ENCODE data around the gene GULP1. TPM values are rescaled to one million over a fixed set of nuclear protein-coding genes. Genes with fewer than 3 reads are reported as not detected.
"Not testable (repeated sequence)": the region's sequence is repeated elsewhere in the genome, so short reads cannot be mapped to it uniquely, and the experiment has no call there.

The GULP1 gene
- total RNA-seq, 2 experiments from 2014 or later: not detected

- Mint-ChIP-seq H3K4me1 (ENCODE audit: low read depth) (no peaks in the 10 kb centered on the region), H3K4me3 (no peak overlapping the region), H3K27me3 (no peaks in the 10 kb centered on the region), H3K9me3 (peaks cover 7% of the 10 kb centered on the region), H3K36me3 (ENCODE audit: low read depth) (no peaks in the 10 kb centered on the region), H3K27ac (no peak overlapping the region)
- no peak for TF ChIP-seq CTCF (IDR thresholded peaks at IDR 0.05)
- DNase-seq (no peak), ATAC-seq (no peak)
- intact Hi-C loops (cut with micrococcal nuclease): no loop called here
- ChIA-PET POLR2A (no interaction called here), CTCF (interaction anchor here (1.7 kb wide), 1 partner anchor 10 kb away, joined by 4 read pairs; no protein-coding TSS in a partner anchor)
Observed at GRCh38 chr2:188279093-188279445, 12.6 kb upstream of the GULP1 start.

- H3K4me3 Mint-ChIP-seq: no peak overlapping the region
- ATAC-seq: no peak
- no peaks in the 10 kb centered on the region for H3K4me1 Mint-ChIP-seq (ENCODE audit: low read depth)
- H3K27ac Mint-ChIP-seq: no peak overlapping the region
- peaks cover 7% of the 10 kb centered on the region for H3K9me3 Mint-ChIP-seq
- intact Hi-C loops (cut with micrococcal nuclease): no loop called here
- CTCF ChIA-PET: interaction anchor here (1.5 kb wide), 1 partner anchor 11 kb away, joined by 4 read pairs; the partner anchor contains the start of gene GULP1
- H3K27me3 Mint-ChIP-seq: no peaks in the 10 kb centered on the region
- DNase-seq: no peak
- H3K36me3 Mint-ChIP-seq (ENCODE audit: low read depth): no peaks in the 10 kb centered on the region
- no peak for TF ChIP-seq CTCF (IDR thresholded peaks at IDR 0.05)
- POLR2A ChIA-PET: no interaction called here
Observed at GRCh38 chr2:188280811-188281222, 10.9 kb upstream of the GULP1 start.

GRCh38 chr2:188282907-188283306 is 8.8 kb upstream of the GULP1 start:
- ChIA-PET CTCF (no interaction called here), POLR2A (interaction anchor here (0.6 kb wide), 1 partner anchor 19 kb away, joined by 3 read pairs; no protein-coding TSS in a partner anchor)
- no peak overlapping the region for H3K4me3 Mint-ChIP-seq

GRCh38 chr2:188284251-188284650 is 7.4 kb upstream of the GULP1 start:
- H3K27ac Mint-ChIP-seq; DNase-seq; H3K27me3 Mint-ChIP-seq; H3K9me3 Mint-ChIP-seq; H3K4me1 Mint-ChIP-seq (ENCODE audit: low read depth); H3K4me3 Mint-ChIP-seq; CTCF ChIA-PET; intact Hi-C loops (cut with micrococcal nuclease); ATAC-seq; POLR2A ChIA-PET; H3K36me3 Mint-ChIP-seq (ENCODE audit: low read depth): not testable (repeated sequence)

More at GRCh38 chr2:188282907-188283306, 8.8 kb upstream of the GULP1 start:
- intact Hi-C loops (cut with micrococcal nuclease): no loop called here
- TF ChIP-seq CTCF (IDR thresholded peaks at IDR 0.05): no peak
- H3K27me3 Mint-ChIP-seq: no peaks in the 10 kb centered on the region
- no peaks in the 10 kb centered on the region for H3K4me1 Mint-ChIP-seq (ENCODE audit: low read depth)
- ATAC-seq (no peak), DNase-seq (no peak)
- no peak overlapping the region for H3K27ac Mint-ChIP-seq
- H3K9me3 Mint-ChIP-seq: peaks cover 7% of the 10 kb centered on the region
- no peaks in the 10 kb centered on the region for H3K36me3 Mint-ChIP-seq (ENCODE audit: low read depth)

- DNase-seq (no peak), ATAC-seq (no peak)
- Mint-ChIP-seq H3K27ac (no peak overlapping the region), H3K27me3 (no peaks in the 10 kb centered on the region), H3K9me3 (peaks cover 7% of the 10 kb centered on the region), H3K36me3 (ENCODE audit: low read depth) (no peaks in the 10 kb centered on the region), H3K4me3 (no peak overlapping the region), H3K4me1 (ENCODE audit: low read depth) (no peaks in the 10 kb centered on the region)
- ChIA-PET POLR2A (no interaction called here), CTCF (no interaction called here)
- intact Hi-C loops (cut with micrococcal nuclease): no loop called here
- TF ChIP-seq CTCF (IDR thresholded peaks at IDR 0.05): no peak
Observed at GRCh38 chr2:188285049-188285448, 6.6 kb upstream of the GULP1 start.

GRCh38 chr2:188285774-188286173 is 5.9 kb upstream of the GULP1 start:
- peaks cover 4% of the 10 kb centered on the region for H3K9me3 Mint-ChIP-seq
- ATAC-seq (no peak), DNase-seq (no peak)
- H3K27me3 Mint-ChIP-seq: peaks cover 2% of the 10 kb centered on the region
- H3K27ac Mint-ChIP-seq: no peak overlapping the region
- H3K36me3 Mint-ChIP-seq (ENCODE audit: low read depth): no peaks in the 10 kb centered on the region
- ChIA-PET CTCF (no interaction called here), POLR2A (no interaction called here)
- H3K4me1 Mint-ChIP-seq (ENCODE audit: low read depth): no peaks in the 10 kb centered on the region
- TF ChIP-seq CTCF (IDR thresholded peaks at IDR 0.05): no peak
- no peak overlapping the region for H3K4me3 Mint-ChIP-seq
- intact Hi-C loops (cut with micrococcal nuclease): no loop called here
